GM12874 (cell line): ENCODE results near the gene NPPA.

ENCODE experiments used
- TF ChIP-seq, protein P1 (sequence below): IDR thresholded peaks from 2 replicates; pipeline ENCODE4 v1.5.1; 2011; ENCODE audit warnings: low read depth, mild to moderate bottlenecking, control low read depth, low read length, moderate library complexity; ENCODE audit not compliant: insufficient read depth

NPPA gene

DNA sequence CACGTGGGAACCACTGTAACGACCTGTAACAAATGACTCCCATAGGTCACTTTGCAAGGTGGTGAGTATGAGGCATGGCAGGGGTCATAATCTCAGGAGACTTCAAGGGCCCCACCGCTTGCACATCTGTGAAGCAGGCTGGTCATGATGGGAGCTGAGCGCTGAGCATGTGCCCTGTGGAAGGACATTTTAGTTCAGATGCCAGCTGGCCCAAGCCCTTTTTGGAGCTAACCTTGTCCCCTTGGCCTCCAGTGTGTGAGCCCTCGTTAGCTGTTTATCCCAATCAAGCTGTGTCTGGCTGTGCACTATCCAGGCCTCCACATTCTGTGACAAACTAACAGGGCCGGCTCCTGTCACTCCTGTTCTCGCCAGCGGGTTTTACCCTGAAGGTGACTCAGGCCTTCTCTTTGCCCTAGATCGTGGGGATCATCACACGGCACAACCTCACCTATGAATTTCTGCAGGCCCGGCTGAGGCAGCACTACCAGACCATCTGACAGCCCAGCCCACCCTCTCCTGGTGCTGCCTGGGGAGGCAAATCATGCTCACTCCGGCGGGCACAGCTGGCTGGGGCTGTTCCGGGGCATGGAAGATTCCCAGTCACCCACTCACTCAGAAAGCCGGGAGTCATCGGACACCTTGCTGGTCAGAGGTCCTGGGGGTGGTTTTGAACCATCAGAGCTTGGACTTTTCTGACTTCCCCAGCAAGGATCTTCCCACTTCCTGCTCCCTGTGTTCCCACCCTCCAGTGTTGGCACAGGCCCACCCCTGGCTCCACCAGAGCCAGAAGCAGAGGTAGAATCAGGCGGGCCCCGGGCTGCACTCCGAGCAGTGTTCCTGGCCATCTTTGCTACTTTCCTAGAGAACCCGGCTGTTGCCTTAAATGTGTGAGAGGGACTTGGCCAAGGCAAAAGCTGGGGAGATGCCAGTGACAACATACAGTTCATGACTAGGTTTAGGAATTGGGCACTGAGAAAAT lies 7.6 kb downstream of the NPPA start:
- TF ChIP-seq, protein P1, sequence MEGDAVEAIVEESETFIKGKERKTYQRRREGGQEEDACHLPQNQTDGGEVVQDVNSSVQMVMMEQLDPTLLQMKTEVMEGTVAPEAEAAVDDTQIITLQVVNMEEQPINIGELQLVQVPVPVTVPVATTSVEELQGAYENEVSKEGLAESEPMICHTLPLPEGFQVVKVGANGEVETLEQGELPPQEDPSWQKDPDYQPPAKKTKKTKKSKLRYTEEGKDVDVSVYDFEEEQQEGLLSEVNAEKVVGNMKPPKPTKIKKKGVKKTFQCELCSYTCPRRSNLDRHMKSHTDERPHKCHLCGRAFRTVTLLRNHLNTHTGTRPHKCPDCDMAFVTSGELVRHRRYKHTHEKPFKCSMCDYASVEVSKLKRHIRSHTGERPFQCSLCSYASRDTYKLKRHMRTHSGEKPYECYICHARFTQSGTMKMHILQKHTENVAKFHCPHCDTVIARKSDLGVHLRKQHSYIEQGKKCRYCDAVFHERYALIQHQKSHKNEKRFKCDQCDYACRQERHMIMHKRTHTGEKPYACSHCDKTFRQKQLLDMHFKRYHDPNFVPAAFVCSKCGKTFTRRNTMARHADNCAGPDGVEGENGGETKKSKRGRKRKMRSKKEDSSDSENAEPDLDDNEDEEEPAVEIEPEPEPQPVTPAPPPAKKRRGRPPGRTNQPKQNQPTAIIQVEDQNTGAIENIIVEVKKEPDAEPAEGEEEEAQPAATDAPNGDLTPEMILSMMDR: no peak

- TF ChIP-seq, protein P1: peak; percentile 100
These were observed 9.0 kb downstream of the NPPA start for GRCh38 chr1:11838349-11839272.

- TF ChIP-seq, protein P1: no peak
These were observed 9.7 kb downstream of the NPPA start for GRCh38 chr1:11837767-11838348.

- TF ChIP-seq, protein P1: no peak
These were observed 10.4 kb downstream of the NPPA start for GRCh38 chr1:11836955-11837766.

- TF ChIP-seq, protein P1: no peak
These were observed 11.9 kb downstream of the NPPA start for GRCh38 chr1:11835441-11836225.

- TF ChIP-seq, protein P1: no peak
These were observed 13.7 kb downstream of the NPPA start for GRCh38 chr1:11833900-11834299.
